HCT116 (cell line): ENCODE data around the gene GDF10. TPM values are rescaled to one million over a fixed set of nuclear protein-coding genes. Genes with fewer than 3 reads are reported as not detected.

ENCODE experiments used
- ATAC-seq: fragments of 200-7000 bp; cut with Tn5 transposase; 2 replicates; pipeline ENCODE4 v1.9.1; 2020; ENCODE audit warnings: mild to moderate bottlenecking, moderate library complexity
- BruUV-seq: library from RNA; stranded (reverse); fragments of 400-500 nt; replicated peaks from 2 replicates; lab custom pipeline; 2021; lab: Mats Ljungman, UMichigan
- CTCF ChIA-PET: fragments of 300-600 bp; sonication (Branson Sonifier 250); formaldehyde crosslinking; loops from one replicate; lab custom pipeline; 2021; ENCODE audit warnings: antibody characterized with exemption; lab: Charles Lee
- POLR2A ChIA-PET: fragments of 300-600, 350-600 bp; sonication (Branson Sonifier 250); formaldehyde crosslinking; loops from one replicate; lab custom pipeline; 2021; ENCODE audit warnings: antibody characterized with exemption; lab: Charles Lee
- RAD21 ChIA-PET, 2 experiments: fragments of 300-600 bp; sonication (Branson Sonifier 250); formaldehyde crosslinking; loops; one replicate each; lab custom pipeline; 2023; ENCODE audit warnings: low total read pairs in 2 of 2; ENCODE audit not compliant: uncharacterized antibody in 2 of 2, unreplicated experiment in 2 of 2, low non-redundant PET in 1 of 2; lab: Charles Lee
- DNase-seq: peaks from one replicate; pipeline ENCODE4 v3.0.0-alpha.2; 2010; ENCODE audit warnings: low read depth, low spot score
- H2AFZ ChIP-seq: fragments of 200-600 bp; shearing (Covaris generic), sonication (generic); 2 replicates; pipeline ENCODE4 v1.6.1; 2017; ENCODE audit warnings: low read depth, mixed run types, mixed read lengths, antibody characterized with exemption, low read length; ENCODE audit not compliant: poor library complexity, severe bottlenecking
- H3K27ac ChIP-seq: 2 replicates; pipeline ENCODE4 v1.5.1; 2012; ENCODE audit warnings: low read depth, low read length
- H3K27me3 ChIP-seq: fragments of 200-600 bp; sonication (generic); 2 replicates; pipeline ENCODE4 v1.6.1; 2016; ENCODE audit warnings: mixed run types, low read length, mixed read lengths; ENCODE audit not compliant: insufficient read depth
- H3K36me3 ChIP-seq, 2 experiments: fragments of 200-500 bp in 1 of 2; fragments of 200-600 bp in 1 of 2; sonication (Bioruptor generic) in 1 of 2; sonication (generic) in 1 of 2; 2 replicates each; pipeline versions ENCODE4 v1.5.1 to v1.6.1; 2014 to 2016; ENCODE audit warnings: low read length in 2 of 2, inconsistent platforms in 1 of 2, mixed read lengths in 1 of 2, mixed run types in 1 of 2; ENCODE audit not compliant: insufficient read depth in 2 of 2, control insufficient read depth in 1 of 2
- H3K4me1 ChIP-seq, 2 experiments: fragments of 200-600 bp in 1 of 2; sonication (generic) in 1 of 2; 2 replicates each; pipeline versions ENCODE4 v1.5.1 to v1.6.1; 2012 to 2017; ENCODE audit warnings: low read length in 2 of 2, inconsistent platforms in 1 of 2, mild to moderate bottlenecking in 1 of 2, mixed read lengths in 1 of 2, mixed run types in 1 of 2, moderate library complexity in 1 of 2; ENCODE audit not compliant: insufficient read depth in 2 of 2, control insufficient read depth in 1 of 2
- H3K4me2 ChIP-seq: fragments of 200-600 bp; sonication (generic); 2 replicates; pipeline ENCODE4 v1.6.1; 2017; ENCODE audit warnings: mixed run types, low read length, mixed read lengths
- H3K4me3 ChIP-seq, 2 experiments: fragments of 200-600 bp in 1 of 2; sonication (generic) in 1 of 2; replicated peaks in 1 of 2; 2 replicates each; pipeline ENCODE4 v1.5.1; 2011 to 2016; ENCODE audit warnings: low read length in 2 of 2, control low read depth in 1 of 2, low read depth in 1 of 2, mild to moderate bottlenecking in 1 of 2, mixed read lengths in 1 of 2, mixed run types in 1 of 2
- H3K79me2 ChIP-seq: fragments of 200-600 bp; sonication (generic); 2 replicates; pipeline ENCODE4 v1.6.1; 2017; ENCODE audit warnings: mild to moderate bottlenecking, mixed run types, low read length, moderate library complexity, mixed read lengths; ENCODE audit not compliant: insufficient read depth
- H3K9ac ChIP-seq: fragments of 200-600 bp; sonication (generic); 2 replicates; pipeline ENCODE4 v1.6.1; 2016; ENCODE audit warnings: low read length, mixed read lengths
- H3K9me2 ChIP-seq: fragments of 200-600 bp; sonication (generic), shearing (Covaris generic); 2 replicates; pipeline ENCODE4 v1.6.1; 2017; ENCODE audit warnings: mixed run types, mild to moderate bottlenecking, moderate library complexity; ENCODE audit not compliant: insufficient read depth
- H3K9me3 ChIP-seq, 2 experiments: fragments of 200-500 bp in 1 of 2; fragments of 200-600 bp in 1 of 2; sonication (Bioruptor generic) in 1 of 2; sonication (generic) in 1 of 2; 2 replicates each; pipeline ENCODE4 v1.6.1; 2014 to 2017; ENCODE audit warnings: low read length in 2 of 2, mixed read lengths in 2 of 2, inconsistent platforms in 1 of 2, low read depth in 1 of 2, mild to moderate bottlenecking in 1 of 2, mixed run types in 1 of 2, moderate library complexity in 1 of 2; ENCODE audit not compliant: control insufficient read depth in 1 of 2, insufficient read depth in 1 of 2
- H4K20me1 ChIP-seq: fragments of 200-600 bp; sonication (generic), shearing (Covaris generic); 2 replicates; pipeline ENCODE4 v1.6.1; 2017; ENCODE audit warnings: mixed run types, mild to moderate bottlenecking, moderate library complexity; ENCODE audit not compliant: insufficient read depth
- CBX3 ChIP-seq: IDR thresholded peaks from 2 replicates; pipeline ENCODE4 v1.6.1; 2012; ENCODE audit warnings: low read depth
- CEBPB ChIP-seq: IDR thresholded peaks from 2 replicates; pipeline ENCODE4 v1.6.1; 2012; ENCODE audit warnings: low read depth
- CTCF ChIP-seq, 3 experiments: fragments of 200-600 bp in 1 of 3; sonication (generic) in 1 of 3; IDR thresholded peaks in 2 of 3; conservative IDR thresholded peaks in 1 of 3; 2 replicates each; pipeline ENCODE4 v1.5.1; 2012 to 2017; ENCODE audit warnings: low read depth in 2 of 3, low read length in 2 of 3, antibody characterized with exemption in 1 of 3, borderline replicate concordance in 1 of 3, control low read depth in 1 of 3, mild to moderate bottlenecking in 1 of 3, mixed read lengths in 1 of 3, mixed run types in 1 of 3, moderate library complexity in 1 of 3; ENCODE audit not compliant: insufficient read depth in 1 of 3
- ELF1 ChIP-seq: IDR thresholded peaks from 2 replicates; pipeline ENCODE4 v1.6.1; 2012; ENCODE audit warnings: low read depth, borderline replicate concordance
- EZH2phosphoT487 ChIP-seq: fragments of 200-600 bp; IDR thresholded peaks from 2 replicates; pipeline ENCODE4 v1.6.1; 2018; ENCODE audit warnings: antibody characterized with exemption, borderline replicate concordance
- FOSL1 ChIP-seq: IDR thresholded peaks from 2 replicates; pipeline ENCODE4 v1.6.1; 2012; ENCODE audit warnings: low read depth
- JUND ChIP-seq: IDR thresholded peaks from 2 replicates; pipeline ENCODE4 v1.6.1; 2012
- MAX ChIP-seq: IDR thresholded peaks from 2 replicates; pipeline ENCODE4 v1.6.1; 2012
- POLR2A ChIP-seq: IDR thresholded peaks from 2 replicates; pipeline ENCODE4 v1.7.0; 2011; ENCODE audit warnings: borderline replicate concordance; ENCODE audit not compliant: insufficient read depth, insufficient read length; ENCODE audit errors: extremely low read depth
- POLR2AphosphoS5 ChIP-seq: IDR thresholded peaks from 2 replicates; pipeline ENCODE4 v1.6.1; 2011; ENCODE audit warnings: mild to moderate bottlenecking, low read depth, low read length, moderate library complexity
- SIN3A ChIP-seq: IDR thresholded peaks from 2 replicates; pipeline ENCODE4 v1.6.1; 2012; ENCODE audit warnings: low read depth
- TCF7L2 ChIP-seq: IDR thresholded peaks from 2 replicates; pipeline ENCODE4 v1.7.0; 2011; ENCODE audit warnings: borderline replicate concordance, inconsistent platforms; ENCODE audit not compliant: insufficient read depth, insufficient read length; ENCODE audit errors: extremely low read depth
- YY1 ChIP-seq: IDR thresholded peaks from 2 replicates; pipeline ENCODE4 v1.6.1; 2011; ENCODE audit warnings: low read length, low read depth, moderate library complexity, mild to moderate bottlenecking; ENCODE audit not compliant: insufficient replicate concordance; ENCODE audit errors: extremely low read depth
- ZNF274 ChIP-seq: fragments of 200-500 bp; sonication (Bioruptor generic); IDR thresholded peaks from 2 replicates; pipeline ENCODE4 v1.6.1; 2014; ENCODE audit warnings: mild to moderate bottlenecking, low read depth, low read length, inconsistent platforms
- intact Hi-C: fragments of 100-400 bp; cut with micrococcal nuclease; formaldehyde crosslinking; loops from 2 replicates; pipeline ENCODE4 v1.10.0; 2022
- total RNA-seq: library from RNA; stranded (reverse); gene quantifications from one replicate; pipeline ENCODE4 v1.2.1, GENCODE V29; 2021; ENCODE audit not compliant: unreplicated experiment
- TF ChIP-seq, protein P1 (sequence below): IDR thresholded peaks from 2 replicates; pipeline ENCODE4 v1.6.1; 2012
- TF ChIP-seq, protein P2 (sequence below): IDR thresholded peaks from 2 replicates; pipeline ENCODE4 v1.6.1; 2011; ENCODE audit warnings: mild to moderate bottlenecking, low read length, moderate library complexity; ENCODE audit not compliant: insufficient replicate concordance; ENCODE audit errors: extremely low read depth

The GDF10 gene
- total RNA-seq, 1 experiment from 2014 or later: not detected

GRCh38 chr10:47316131-47316530 is 16.1 kb downstream of the GDF10 start:
- H3K27me3 ChIP-seq: no peaks in the 10 kb centered on the region
- H3K4me3 ChIP-seq: no peak overlapping the region
- no peaks in the 10 kb centered on the region for H3K79me2 ChIP-seq
- no peaks in the 10 kb centered on the region for H4K20me1 ChIP-seq
- TF ChIP-seq CTCF (IDR thresholded peaks at IDR 0.05 in 2 of 3, conservative IDR thresholded peaks at IDR 0.05 in 1 of 3; ENCODE audit: borderline replicate concordance in 1 of 3, insufficient read depth in 1 of 3, low read depth in 2 of 3, low read length in 2 of 3) (no peak), CBX3 (no peak), POLR2A (no peak), JUND (no peak), ZNF274 (no peak), SIN3A (no peak), CEBPB (no peak)
- TF ChIP-seq, protein P1, sequence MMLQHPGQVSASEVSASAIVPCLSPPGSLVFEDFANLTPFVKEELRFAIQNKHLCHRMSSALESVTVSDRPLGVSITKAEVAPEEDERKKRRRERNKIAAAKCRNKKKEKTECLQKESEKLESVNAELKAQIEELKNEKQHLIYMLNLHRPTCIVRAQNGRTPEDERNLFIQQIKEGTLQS: no peak
- ChIA-PET RAD21 (no interaction called here), POLR2A (no interaction called here), CTCF (interaction anchor here (0.7 kb wide), 1 partner anchor 268 kb away, joined by 3 read pairs; no protein-coding TSS in a partner anchor)
- intact Hi-C loops: no loop called here
- no peaks in the 10 kb centered on the region for H3K9me2 ChIP-seq
- BruUV-seq: no TSS peak
- no peak for DNase-seq
- H3K36me3 ChIP-seq: no peaks in the 10 kb centered on the region
- H3K9ac ChIP-seq: no peak overlapping the region
- no peak overlapping the region for H2AFZ ChIP-seq
- peaks cover 0 to 5% of the 10 kb centered on the region in 2 experiments; a peak in 1 of 4 replicates for H3K4me1 ChIP-seq
- no peak overlapping the region for H3K27ac ChIP-seq
- no peaks in the 10 kb centered on the region for H3K9me3 ChIP-seq
- ATAC-seq: no peak
- no peak overlapping the region for H3K4me2 ChIP-seq

GRCh38 chr10:47317251-47317650 is 17.3 kb downstream of the GDF10 start:
- Histone ChIP-seq H3K4me1 (peaks cover 0 to 5% of the 10 kb centered on the region in 2 experiments; a peak in 1 of 4 replicates), H3K4me3 (no peak overlapping the region), H2AFZ (no peak overlapping the region), H3K79me2 (no peaks in the 10 kb centered on the region), H3K36me3 (no peaks in the 10 kb centered on the region), H3K4me2 (no peak overlapping the region), H3K9me3 (no peaks in the 10 kb centered on the region), H3K9me2 (no peaks in the 10 kb centered on the region), H3K27me3 (no peaks in the 10 kb centered on the region), H3K9ac (no peak overlapping the region), H4K20me1 (no peaks in the 10 kb centered on the region), H3K27ac (no peak overlapping the region)
- ATAC-seq (no peak), DNase-seq (no peak)
- POLR2A ChIA-PET: no interaction called here
- CTCF ChIA-PET: no interaction called here
- intact Hi-C loops: no loop called here
- RAD21 ChIA-PET: no interaction called here
- no TSS peak for BruUV-seq
- TF ChIP-seq SIN3A (no peak), POLR2AphosphoS5 (no peak), CEBPB (no peak), POLR2A (no peak), ZNF274 (no peak), YY1 (no peak), EZH2phosphoT487 (no peak), MAX (no peak), FOSL1 (no peak), CBX3 (no peak), TCF7L2 (no peak), ELF1 (no peak)
- TF ChIP-seq, protein P2, sequence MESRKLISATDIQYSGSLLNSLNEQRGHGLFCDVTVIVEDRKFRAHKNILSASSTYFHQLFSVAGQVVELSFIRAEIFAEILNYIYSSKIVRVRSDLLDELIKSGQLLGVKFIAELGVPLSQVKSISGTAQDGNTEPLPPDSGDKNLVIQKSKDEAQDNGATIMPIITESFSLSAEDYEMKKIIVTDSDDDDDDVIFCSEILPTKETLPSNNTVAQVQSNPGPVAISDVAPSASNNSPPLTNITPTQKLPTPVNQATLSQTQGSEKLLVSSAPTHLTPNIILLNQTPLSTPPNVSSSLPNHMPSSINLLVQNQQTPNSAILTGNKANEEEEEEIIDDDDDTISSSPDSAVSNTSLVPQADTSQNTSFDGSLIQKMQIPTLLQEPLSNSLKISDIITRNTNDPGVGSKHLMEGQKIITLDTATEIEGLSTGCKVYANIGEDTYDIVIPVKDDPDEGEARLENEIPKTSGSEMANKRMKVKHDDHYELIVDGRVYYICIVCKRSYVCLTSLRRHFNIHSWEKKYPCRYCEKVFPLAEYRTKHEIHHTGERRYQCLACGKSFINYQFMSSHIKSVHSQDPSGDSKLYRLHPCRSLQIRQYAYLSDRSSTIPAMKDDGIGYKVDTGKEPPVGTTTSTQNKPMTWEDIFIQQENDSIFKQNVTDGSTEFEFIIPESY: no peak
